WTC11 (cell line): ENCODE data around the gene GPATCH4.

Experiments
- ATF2 ChIP-seq: sonication (generic); formaldehyde crosslinking; IDR thresholded peaks from 2 replicates; pipeline ENCODE4 v1.8.1; 2022; ENCODE audit warnings: low read depth, missing genetic modification reagents, borderline replicate concordance
- CDX4 ChIP-seq: fragments of 250-450 bp; sonication (Bioruptor Pico); IDR thresholded peaks from 2 replicates; pipeline ENCODE4 v1.9.0; 2021; ENCODE audit warnings: moderate library complexity, mild to moderate bottlenecking, inconsistent platforms, borderline replicate concordance
- CREB1 ChIP-seq: sonication (generic); formaldehyde crosslinking; IDR thresholded peaks from 2 replicates; pipeline ENCODE4 v1.8.0; 2023; ENCODE audit warnings: mild to moderate bottlenecking, missing genetic modification reagents
- CTCF ChIP-seq: fragments of 200-600 bp; IDR thresholded peaks from 2 replicates; pipeline ENCODE4 v1.8.0; 2022; ENCODE audit warnings: antibody characterized with exemption
- E2F4 ChIP-seq: sonication (generic); formaldehyde crosslinking; IDR thresholded peaks from 2 replicates; pipeline ENCODE4 v1.8.1; 2022; ENCODE audit warnings: low read depth, mild to moderate bottlenecking, moderate library complexity, missing genetic modification reagents, borderline replicate concordance
- ESRRA ChIP-seq: sonication (generic); formaldehyde crosslinking; IDR thresholded peaks from 2 replicates; pipeline ENCODE4 v1.8.1; 2022; ENCODE audit warnings: mild to moderate bottlenecking, missing genetic modification reagents, borderline replicate concordance
- GABPB1 ChIP-seq: sonication (generic); formaldehyde crosslinking; IDR thresholded peaks from 2 replicates; pipeline ENCODE4 v1.8.1; 2023; ENCODE audit warnings: mild to moderate bottlenecking, missing genetic modification reagents
- JAZF1 ChIP-seq: fragments of 250-450 bp; sonication (Bioruptor Pico); IDR thresholded peaks from 2 replicates; pipeline ENCODE4 v1.9.0; 2021; ENCODE audit warnings: moderate library complexity, mild to moderate bottlenecking, inconsistent platforms
- MYBL2 ChIP-seq: sonication (generic); formaldehyde crosslinking; IDR thresholded peaks from 2 replicates; pipeline ENCODE4 v1.8.1; 2023; ENCODE audit warnings: mild to moderate bottlenecking, moderate library complexity, missing genetic modification reagents
- PRDM15 ChIP-seq: sonication (generic); formaldehyde crosslinking; IDR thresholded peaks from 2 replicates; pipeline ENCODE4 v1.8.0; 2022; ENCODE audit warnings: missing genetic modification reagents
- TCF7 ChIP-seq: sonication (generic); formaldehyde crosslinking; IDR thresholded peaks from 2 replicates; pipeline ENCODE4 v1.8.0; 2022; ENCODE audit warnings: mild to moderate bottlenecking, low read depth, missing genetic modification reagents, moderate library complexity
- USF2 ChIP-seq: sonication (generic); formaldehyde crosslinking; IDR thresholded peaks from 2 replicates; pipeline ENCODE4 v1.8.1; 2023; ENCODE audit warnings: mild to moderate bottlenecking, missing genetic modification reagents, moderate library complexity
- ZBTB43 ChIP-seq: sonication (generic); formaldehyde crosslinking; IDR thresholded peaks from 2 replicates; pipeline ENCODE4 v1.8.1; 2023; ENCODE audit warnings: mild to moderate bottlenecking, missing genetic modification reagents
- ZNF138 ChIP-seq: sonication (generic); formaldehyde crosslinking; conservative IDR thresholded peaks from 2 replicates; pipeline ENCODE4 v1.8.1; 2022; ENCODE audit warnings: mild to moderate bottlenecking, moderate library complexity, missing genetic modification reagents

- TF ChIP-seq GABPB1 (CRISPR knock-in tag), result no peak
- TF ChIP-seq MYBL2 (CRISPR knock-in tag), result no peak
- no peak for TF ChIP-seq JAZF1 (CRISPR knock-in tag)
- no peak for TF ChIP-seq ESRRA (CRISPR knock-in tag)
- TF ChIP-seq USF2 (CRISPR knock-in tag), result no peak
- no peak for TF ChIP-seq PRDM15 (CRISPR knock-in tag)
- peak; percentile 94 for TF ChIP-seq CTCF
- TF ChIP-seq ZNF138 (CRISPR knock-in tag), result no peak
- no peak for TF ChIP-seq CDX4 (CRISPR knock-in tag)
- TF ChIP-seq E2F4, result no peak
- no peak for TF ChIP-seq TCF7 (CRISPR knock-in tag)
- no peak for TF ChIP-seq ZBTB43 (CRISPR knock-in tag)
- no peak for TF ChIP-seq ATF2 (CRISPR knock-in tag)
- no peak for TF ChIP-seq CREB1 (CRISPR knock-in tag)
Observed at GRCh38 chr1:156625436-156626078, 24.3 kb upstream of the GPATCH4 start.
